Right atrium auricular region (tissue), 2 donors: ENCODE data around the gene CAMK4. TPM values are rescaled to one million over a fixed set of nuclear protein-coding genes. Genes with fewer than 3 reads are reported as not detected.
A peak's percentile ranks its signal among the peaks of the same experiment; 100 is the strongest.

Experiments used
- DNase-seq: peaks from one replicate; pipeline ENCODE4 v3.0.0-alpha.2; 2019; ENCODE audit warnings: low spot score
- H3K27ac ChIP-seq, 2 donors: fragments of 200-600 bp; sonication (generic); 1 replicate in 1 of 2; 2 replicates in 1 of 2; pipeline ENCODE4 v1.5.1; 2016 to 2019
- H3K27me3 ChIP-seq, 2 donors: fragments of 200-600 bp; sonication (generic); one replicate each; pipeline versions ENCODE4 v1.5.1 to v1.6.0; 2017 to 2019
- H3K36me3 ChIP-seq: fragments of 200-600 bp; sonication (generic); one replicate; pipeline ENCODE4 v1.5.1; 2016
- H3K4me1 ChIP-seq, 2 donors: fragments of 200-600 bp; sonication (generic); one replicate each; pipeline versions ENCODE4 v1.5.1 to v1.6.0; 2017 to 2019
- H3K4me3 ChIP-seq, 2 donors: fragments of 200-600 bp; sonication (generic); 1 replicate in 1 of 2; 2 replicates in 1 of 2; pipeline ENCODE4 v1.5.1; 2017 to 2019; ENCODE audit warnings: mild to moderate bottlenecking in 1 of 2, moderate library complexity in 1 of 2
- H3K9me3 ChIP-seq, 2 donors: fragments of 200-600 bp; sonication (generic); one replicate each; pipeline ENCODE4 v1.5.1; 2019
- total RNA-seq, 2 donors: library from RNA; depleted of rRNA; stranded (reverse); fragments of >200 nt; gene quantifications; one replicate each; pipeline ENCODE4 v1.1.0, GENCODE V29; 2016
- TF ChIP-seq, protein P1 (sequence below), 2 donors: fragments of 200-600 bp; sonication (generic); IDR thresholded peaks; one replicate each; pipeline ENCODE4 v1.5.1; 2019; ENCODE audit warnings: antibody characterized with exemption in 2 of 2

The CAMK4 gene
- total RNA-seq: under 1 TPM; 0.11 to 0.67 TPM

DNA sequence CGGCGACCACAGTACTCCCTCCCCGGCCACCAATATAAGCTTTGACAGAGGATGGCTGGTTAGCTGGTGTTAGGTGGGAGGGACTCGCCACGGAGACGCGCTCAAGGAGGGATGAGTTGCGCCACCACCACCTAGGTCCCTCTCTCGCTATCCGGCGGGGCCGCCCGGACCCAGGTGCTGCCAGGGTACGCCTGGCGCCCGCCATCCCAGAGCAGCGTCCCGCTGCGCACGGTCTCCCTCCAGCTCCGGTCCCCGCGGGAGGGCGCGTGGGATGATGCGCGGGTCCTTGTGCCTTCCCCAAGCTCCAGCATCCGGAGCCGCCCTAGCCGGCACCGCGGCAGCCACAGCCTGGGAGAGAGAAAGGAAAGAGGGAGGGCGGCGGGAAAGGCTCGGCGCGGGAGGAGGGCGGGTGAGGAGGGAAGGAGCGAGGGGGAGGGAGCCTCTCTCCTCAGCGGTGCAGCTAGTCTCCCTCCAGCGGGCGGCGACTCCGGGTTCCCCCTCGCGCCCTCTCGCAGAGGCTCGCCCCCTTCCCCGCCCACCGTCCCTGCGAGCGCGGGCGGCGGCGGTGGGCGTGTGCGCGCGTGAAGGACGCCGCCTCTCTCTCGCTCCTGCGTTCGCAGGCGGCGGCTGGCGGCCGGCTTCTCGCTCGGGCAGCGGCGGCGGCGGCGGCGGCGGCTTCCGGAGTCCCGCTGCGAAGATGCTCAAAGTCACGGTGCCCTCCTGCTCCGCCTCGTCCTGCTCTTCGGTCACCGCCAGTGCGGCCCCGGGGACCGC, at the start of gene CAMK4:
CAMK4 (plus strand) TSS at position 598 of the 774 bp plus-strand sequence; CDS start at position 698, 100 bp downstream.
- TF ChIP-seq, protein P1, sequence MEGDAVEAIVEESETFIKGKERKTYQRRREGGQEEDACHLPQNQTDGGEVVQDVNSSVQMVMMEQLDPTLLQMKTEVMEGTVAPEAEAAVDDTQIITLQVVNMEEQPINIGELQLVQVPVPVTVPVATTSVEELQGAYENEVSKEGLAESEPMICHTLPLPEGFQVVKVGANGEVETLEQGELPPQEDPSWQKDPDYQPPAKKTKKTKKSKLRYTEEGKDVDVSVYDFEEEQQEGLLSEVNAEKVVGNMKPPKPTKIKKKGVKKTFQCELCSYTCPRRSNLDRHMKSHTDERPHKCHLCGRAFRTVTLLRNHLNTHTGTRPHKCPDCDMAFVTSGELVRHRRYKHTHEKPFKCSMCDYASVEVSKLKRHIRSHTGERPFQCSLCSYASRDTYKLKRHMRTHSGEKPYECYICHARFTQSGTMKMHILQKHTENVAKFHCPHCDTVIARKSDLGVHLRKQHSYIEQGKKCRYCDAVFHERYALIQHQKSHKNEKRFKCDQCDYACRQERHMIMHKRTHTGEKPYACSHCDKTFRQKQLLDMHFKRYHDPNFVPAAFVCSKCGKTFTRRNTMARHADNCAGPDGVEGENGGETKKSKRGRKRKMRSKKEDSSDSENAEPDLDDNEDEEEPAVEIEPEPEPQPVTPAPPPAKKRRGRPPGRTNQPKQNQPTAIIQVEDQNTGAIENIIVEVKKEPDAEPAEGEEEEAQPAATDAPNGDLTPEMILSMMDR (IDR thresholded peaks at IDR 0.05): peak in 1 of 2 donors; percentile 21
- H3K36me3 ChIP-seq: no peaks in the 10 kb centered on the region
- no peaks in the 10 kb centered on the region for H3K27me3 ChIP-seq
- H3K27ac ChIP-seq: no peak within 1 kb of the TSS
- no peaks in the 10 kb centered on the region for H3K9me3 ChIP-seq
- peaks cover 0 to 14% of the 10 kb centered on the region in 2 donors for H3K4me1 ChIP-seq
- DNase-seq: no peak
- H3K4me3 ChIP-seq: peak within 1 kb of the TSS; percentile 27 to 58

DNA sequence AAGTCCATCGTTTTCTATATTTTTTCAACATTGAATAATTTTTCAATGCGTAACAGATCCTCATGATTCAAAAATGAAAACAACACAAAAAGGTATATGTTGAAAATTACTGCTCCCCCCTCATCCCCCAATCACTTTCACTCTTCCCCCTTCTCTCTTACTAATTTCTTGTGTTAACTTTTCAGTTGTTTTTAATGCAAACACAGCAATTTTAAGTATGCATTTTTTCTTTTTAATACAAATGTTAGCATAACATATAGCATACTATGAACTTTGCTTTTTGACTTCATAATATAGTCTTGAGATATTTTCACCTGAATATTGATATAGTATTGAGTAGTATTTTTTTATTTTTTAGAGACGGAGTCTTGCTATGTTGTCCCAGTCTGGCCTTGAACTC, 41.1 kb upstream of the CAMK4 start:
- Histone ChIP-seq H3K4me3 (no peak overlapping the region), H3K27me3 (no peaks in the 10 kb centered on the region), H3K27ac (no peak overlapping the region), H3K9me3 (no peaks in the 10 kb centered on the region), H3K4me1 (no peaks in the 10 kb centered on the region), H3K36me3 (no peaks in the 10 kb centered on the region)
- TF ChIP-seq, protein P1 (IDR thresholded peaks at IDR 0.05): no peak
- DNase-seq: no peak

DNA sequence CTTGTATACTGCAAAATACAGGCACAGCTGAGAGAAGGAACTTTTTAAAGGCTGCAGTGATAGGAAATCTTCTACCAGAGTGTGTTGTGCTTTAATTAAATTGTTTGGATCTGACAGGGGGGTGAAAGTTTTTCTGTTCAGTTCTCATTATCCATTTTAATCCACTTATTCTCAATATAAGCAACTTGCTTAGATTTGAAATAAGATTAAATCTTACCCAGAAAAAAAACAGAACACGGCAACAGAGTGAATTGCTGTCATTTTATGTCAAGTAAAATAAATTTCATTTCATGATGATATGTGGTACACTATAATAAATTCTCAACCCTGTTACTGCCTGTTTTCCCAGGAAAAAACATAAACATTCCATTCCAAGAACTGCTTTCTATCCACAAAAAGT, 37.1 kb upstream of the CAMK4 start:
- Histone ChIP-seq H3K9me3 (no peaks in the 10 kb centered on the region), H3K36me3 (no peaks in the 10 kb centered on the region), H3K4me1 (no peaks in the 10 kb centered on the region), H3K4me3 (no peak overlapping the region), H3K27ac (no peak overlapping the region), H3K27me3 (no peaks in the 10 kb centered on the region)
- TF ChIP-seq, protein P1 (IDR thresholded peaks at IDR 0.05): no peak
- no peak for DNase-seq

DNA sequence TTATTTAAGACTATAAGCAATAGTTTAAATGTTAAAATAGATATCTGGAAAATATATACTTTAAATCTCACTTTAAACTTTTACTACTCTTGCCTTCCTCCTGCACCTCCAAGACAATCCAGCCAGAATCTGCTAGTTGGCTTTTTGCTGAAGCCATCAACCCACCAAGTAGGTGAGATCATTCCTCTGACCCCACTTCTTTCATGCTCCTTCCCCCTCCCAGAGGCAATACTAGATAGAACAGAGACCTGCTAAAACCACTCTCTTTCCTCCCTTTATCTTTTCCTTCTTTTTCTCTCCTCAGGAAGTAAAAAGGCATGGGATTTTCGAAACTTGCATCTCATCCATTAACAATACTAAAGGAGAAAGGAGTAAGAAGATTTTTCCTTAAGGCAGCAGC, 30.1 kb upstream of the CAMK4 start:
- no peaks in the 10 kb centered on the region for H3K9me3 ChIP-seq
- no peaks in the 10 kb centered on the region for H3K4me1 ChIP-seq
- no peaks in the 10 kb centered on the region for H3K27me3 ChIP-seq
- H3K4me3 ChIP-seq: no peak overlapping the region
- TF ChIP-seq, protein P1 (IDR thresholded peaks at IDR 0.05): no peak
- H3K36me3 ChIP-seq: no peaks in the 10 kb centered on the region
- H3K27ac ChIP-seq: no peak overlapping the region
- no peak for DNase-seq

DNA sequence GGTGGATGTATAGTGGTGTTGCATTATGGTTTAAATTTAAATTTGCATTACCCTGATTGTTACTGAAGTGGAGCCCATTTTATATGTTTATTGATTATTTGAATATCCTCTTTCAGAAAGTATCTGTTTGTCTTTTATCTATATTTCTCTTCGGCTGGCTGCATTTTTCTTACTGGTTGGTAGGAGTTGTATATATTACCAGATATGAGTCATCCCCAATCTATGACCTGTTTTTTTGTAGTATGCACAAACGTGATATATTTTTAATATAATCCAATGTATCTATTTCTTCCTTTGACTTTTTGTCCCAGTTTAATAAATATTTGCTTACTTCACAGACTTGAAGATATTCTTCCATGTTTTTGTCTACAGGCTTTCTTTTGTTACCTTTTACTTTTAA, 29.3 kb upstream of the CAMK4 start:
- Histone ChIP-seq H3K27me3 (no peaks in the 10 kb centered on the region), H3K36me3 (no peaks in the 10 kb centered on the region), H3K27ac (no peak overlapping the region), H3K4me1 (no peaks in the 10 kb centered on the region), H3K9me3 (no peaks in the 10 kb centered on the region), H3K4me3 (no peak overlapping the region)
- no peak for DNase-seq
- TF ChIP-seq, protein P1 (IDR thresholded peaks at IDR 0.05): no peak

DNA sequence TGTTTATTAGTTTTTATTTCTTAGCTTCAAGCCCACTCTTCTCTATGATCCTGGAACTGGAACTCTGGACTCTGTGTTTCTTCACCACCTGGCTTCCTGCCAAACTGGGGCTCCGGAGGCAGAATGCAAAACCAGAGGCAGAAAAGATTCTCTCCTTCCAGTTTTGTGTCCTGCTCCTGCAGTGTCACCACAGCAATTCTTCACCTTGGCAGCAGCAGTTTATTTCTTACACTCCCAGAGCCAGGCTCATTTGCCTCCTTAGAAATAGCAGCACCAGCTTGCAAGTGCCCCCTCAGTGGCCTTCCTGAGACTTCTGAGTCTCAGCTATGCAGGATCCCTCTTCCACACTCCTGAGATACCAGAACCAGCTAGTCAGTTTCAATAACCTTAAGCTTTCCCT, 26.7 kb upstream of the CAMK4 start:
- no peaks in the 10 kb centered on the region for H3K9me3 ChIP-seq
- DNase-seq: no peak
- H3K27me3 ChIP-seq: no peaks in the 10 kb centered on the region
- no peak overlapping the region for H3K4me3 ChIP-seq
- no peak overlapping the region for H3K27ac ChIP-seq
- H3K36me3 ChIP-seq: no peaks in the 10 kb centered on the region
- no peaks in the 10 kb centered on the region for H3K4me1 ChIP-seq
- TF ChIP-seq, protein P1 (IDR thresholded peaks at IDR 0.05): no peak
